Trophoblast cell (in vitro differentiated cells and primary cell): ENCODE measurements around the gene EXOC8.

ENCODE experiments used
- DNase-seq, 2 donors: peaks; one replicate each; pipeline ENCODE4 v3.0.0-alpha.2; 2016
- H2AFZ ChIP-seq: 2 replicates; pipeline ENCODE4 v1.6.1; 2013; ENCODE audit warnings: low read length, moderate library complexity, mild to moderate bottlenecking; ENCODE audit not compliant: insufficient read depth, poor library complexity
- H2AK5ac ChIP-seq: 2 replicates; pipeline ENCODE4 v1.6.1; 2013; ENCODE audit warnings: mild to moderate bottlenecking, low read length
- H2BK120ac ChIP-seq: 2 replicates; pipeline ENCODE4 v1.6.1; 2013; ENCODE audit warnings: low read length, mild to moderate bottlenecking, moderate library complexity; ENCODE audit not compliant: insufficient read depth, poor library complexity
- H2BK12ac ChIP-seq: 2 replicates; pipeline ENCODE4 v1.6.1; 2013; ENCODE audit warnings: mild to moderate bottlenecking, low read length, moderate library complexity
- H2BK5ac ChIP-seq: 2 replicates; pipeline ENCODE4 v1.6.1; 2013; ENCODE audit warnings: low read length, low read depth, moderate library complexity, mild to moderate bottlenecking; ENCODE audit not compliant: poor library complexity
- H3K14ac ChIP-seq: 2 replicates; pipeline ENCODE4 v1.6.1; 2013; ENCODE audit warnings: mild to moderate bottlenecking, low read length
- H3K18ac ChIP-seq: 2 replicates; pipeline ENCODE4 v1.6.1; 2013; ENCODE audit warnings: mild to moderate bottlenecking, low read length
- H3K23ac ChIP-seq: 2 replicates; pipeline ENCODE4 v1.6.1; 2013; ENCODE audit warnings: low read length
- H3K27ac ChIP-seq: 2 replicates; pipeline ENCODE4 v1.5.1; 2013; ENCODE audit warnings: low read depth, mild to moderate bottlenecking, inconsistent platforms, low read length, moderate library complexity
- H3K27me3 ChIP-seq: 2 replicates; pipeline ENCODE4 v1.6.1; 2013; ENCODE audit warnings: inconsistent platforms, mild to moderate bottlenecking, low read length, moderate library complexity; ENCODE audit not compliant: insufficient read depth
- H3K36me3 ChIP-seq, 2 experiments: 1 replicate in 1 of 2; 2 replicates in 1 of 2; pipeline ENCODE4 v1.6.1; 2013; ENCODE audit warnings: low read length in 2 of 2, mild to moderate bottlenecking in 2 of 2, moderate library complexity in 1 of 2; ENCODE audit not compliant: insufficient read depth in 2 of 2, control insufficient read depth in 1 of 2
- H3K4ac ChIP-seq: 2 replicates; pipeline ENCODE4 v1.6.1; 2013; ENCODE audit warnings: low read depth, mild to moderate bottlenecking, low read length, moderate library complexity
- H3K4me1 ChIP-seq, 2 experiments: 1 replicate in 1 of 2; 2 replicates in 1 of 2; pipeline ENCODE4 v1.6.1; 2013; ENCODE audit warnings: low read length in 2 of 2, mild to moderate bottlenecking in 2 of 2, moderate library complexity in 1 of 2; ENCODE audit not compliant: insufficient read depth in 2 of 2, control insufficient read depth in 1 of 2
- H3K4me2 ChIP-seq: 2 replicates; pipeline ENCODE4 v1.6.1; 2013; ENCODE audit warnings: inconsistent platforms, mild to moderate bottlenecking, low read length, moderate library complexity
- H3K4me3 ChIP-seq: 2 replicates; pipeline ENCODE4 v1.5.1; 2013; ENCODE audit warnings: mild to moderate bottlenecking, low read depth, low read length, inconsistent platforms
- H3K79me1 ChIP-seq: one replicate; pipeline ENCODE4 v1.6.1; 2013; ENCODE audit warnings: low read length
- H3K79me2 ChIP-seq: 2 replicates; pipeline ENCODE4 v1.6.1; 2013; ENCODE audit warnings: low read length, mild to moderate bottlenecking; ENCODE audit not compliant: control insufficient read depth, insufficient read depth, poor library complexity
- H3K9ac ChIP-seq: 2 replicates; pipeline ENCODE4 v1.6.1; 2013; ENCODE audit warnings: mild to moderate bottlenecking, low read length
- H3K9me3 ChIP-seq: 2 replicates; pipeline ENCODE4 v1.6.1; 2013; ENCODE audit warnings: low read depth, mild to moderate bottlenecking, control low read depth, inconsistent platforms, low read length; ENCODE audit not compliant: insufficient read depth
- H4K12ac ChIP-seq: 2 replicates; pipeline ENCODE4 v1.6.1; 2013; ENCODE audit warnings: low read depth, mild to moderate bottlenecking, low read length, moderate library complexity
- H4K8ac ChIP-seq: 2 replicates; pipeline ENCODE4 v1.6.1; 2013; ENCODE audit warnings: low read depth, mild to moderate bottlenecking, low read length, moderate library complexity
- H4K91ac ChIP-seq: one replicate; pipeline ENCODE4 v1.6.1; 2013; ENCODE audit warnings: low read depth, mild to moderate bottlenecking, low read length, moderate library complexity
- WGBS: extraction: QIAGEN DNeasy Blood & Tissue Kit; methylation state at CpG from one replicate; pipeline ENCODE4 v1.1.7; 2013; ENCODE audit warnings: missing lambda C conversion rate; ENCODE audit not compliant: insufficient read length, insufficient coverage; ENCODE audit errors: extremely low coverage; 5-methylcytosine and 5-hydroxymethylcytosine counted together

Gene EXOC8

GRCh38 chr1:231347961-231348360, 10.3 kb upstream of the EXOC8 start:
- H2BK5ac ChIP-seq = no peak overlapping the region
- H3K4ac ChIP-seq = no peak overlapping the region
- H4K12ac ChIP-seq = no peak overlapping the region
- DNase-seq = no peak
- H3K18ac ChIP-seq = no peak overlapping the region
- H3K27me3 ChIP-seq = no peaks in the 10 kb centered on the region
- no peak overlapping the region for H2AK5ac ChIP-seq
- H3K79me1 ChIP-seq = no peaks in the 10 kb centered on the region
- no peaks in the 10 kb centered on the region for H3K9me3 ChIP-seq
- H4K91ac ChIP-seq = no peak overlapping the region
- no peak overlapping the region for H2BK120ac ChIP-seq
- no peak overlapping the region for H3K14ac ChIP-seq
- H3K4me2 ChIP-seq = no peak overlapping the region
- no peak overlapping the region for H4K8ac ChIP-seq
- no peak overlapping the region for H3K4me3 ChIP-seq
- H3K23ac ChIP-seq = no peak overlapping the region
- peak overlapping the region; percentile 35 for H3K27ac ChIP-seq
- H2BK12ac ChIP-seq = no peak overlapping the region
- no CpG with 5 or more reads among the region's 4 CpGs for WGBS
- H2AFZ ChIP-seq = no peak overlapping the region
- peaks cover 9 to 15% of the 10 kb centered on the region in 2 experiments for H3K36me3 ChIP-seq
- peaks cover 0 to 1% of the 10 kb centered on the region in 2 experiments for H3K4me1 ChIP-seq
- H3K79me2 ChIP-seq = no peaks in the 10 kb centered on the region
- no peak overlapping the region for H3K9ac ChIP-seq

- Histone ChIP-seq H3K9ac (peak overlapping the region; percentile 74), H3K4me2 (no peak overlapping the region), H3K4me3 (no peak overlapping the region), H3K27me3 (no peaks in the 10 kb centered on the region), H2BK12ac (no peak overlapping the region), H2BK120ac (no peak overlapping the region), H3K9me3 (peaks cover 1% of the 10 kb centered on the region), H3K18ac (no peak overlapping the region), H4K12ac (no peak overlapping the region), H3K14ac (no peak overlapping the region), H2AFZ (no peak overlapping the region), H3K36me3 (peaks cover 7 to 12% of the 10 kb centered on the region in 2 experiments), H3K79me1 (peaks cover 10% of the 10 kb centered on the region), H4K8ac (no peak overlapping the region), H3K27ac (no peak overlapping the region), H3K4ac (peak overlapping the region; percentile 15), H3K23ac (no peak overlapping the region), H3K79me2 (peaks cover 24% of the 10 kb centered on the region), H2BK5ac (no peak overlapping the region), H3K4me1 (peaks cover 17 to 20% of the 10 kb centered on the region in 2 experiments), H4K91ac (no peak overlapping the region), H2AK5ac (no peak overlapping the region)
- WGBS = no CpG with 5 or more reads among the region's 6 CpGs
- no peak for DNase-seq
Measured at GRCh38 chr1:231340328-231341013, 2.8 kb upstream of the EXOC8 start.

- peak within 1 kb of the TSS; percentile 92 for H3K27ac ChIP-seq
- H3K4ac ChIP-seq = peak within 1 kb of the TSS; percentile 83
- peaks cover 26% of the 10 kb centered on the region for H3K79me2 ChIP-seq
- no peaks in the 10 kb centered on the region for H3K27me3 ChIP-seq
- H3K23ac ChIP-seq = no peak within 1 kb of the TSS
- peak within 1 kb of the TSS; percentile 52 for H2BK120ac ChIP-seq
- H4K12ac ChIP-seq = peak within 1 kb of the TSS; percentile 73
- H4K8ac ChIP-seq = peak within 1 kb of the TSS; percentile 89
- peak within 1 kb of the TSS; percentile 74 for H3K18ac ChIP-seq
- peak within 1 kb of the TSS; percentile 69 for H4K91ac ChIP-seq
- DNase-seq = peak in 1 of 2 donors; percentile 7
- peak within 1 kb of the TSS; percentile 32 for H2AK5ac ChIP-seq
- H3K9me3 ChIP-seq = peaks cover 1% of the 10 kb centered on the region
- peaks cover 10% of the 10 kb centered on the region for H3K79me1 ChIP-seq
- peak within 1 kb of the TSS; percentile 98 for H3K4me3 ChIP-seq
- H2BK5ac ChIP-seq = peak within 1 kb of the TSS; percentile 77
- peaks cover 19 to 22% of the 10 kb centered on the region in 2 experiments for H3K4me1 ChIP-seq
- peak within 1 kb of the TSS; percentile 93 for H3K4me2 ChIP-seq
- peak within 1 kb of the TSS; percentile 76 for H3K14ac ChIP-seq
- H2AFZ ChIP-seq = peak within 1 kb of the TSS; percentile 95
- WGBS = no CpG with 5 or more reads among the region's 43 CpGs
- H3K36me3 ChIP-seq = peaks cover 5 to 7% of the 10 kb centered on the region in 2 experiments
- H3K9ac ChIP-seq = peak within 1 kb of the TSS; percentile 97
- H2BK12ac ChIP-seq = no peak within 1 kb of the TSS
Measured at GRCh38 chr1:231338270-231339128, 847 bp upstream of the EXOC8 start, which contains the start of gene SPRTN. Gene SPRTN, plus strand, starts transcription at chr1:231338293. Its CDS starts 91 bp downstream, at chr1:231338384.

- no peak for DNase-seq
- peaks cover 10% of the 10 kb centered on the region for H3K79me1 ChIP-seq
- peak overlapping the region; percentile 76 for H3K14ac ChIP-seq
- H3K4me1 ChIP-seq = peaks cover 19 to 22% of the 10 kb centered on the region in 2 experiments
- no peak overlapping the region for H2BK5ac ChIP-seq
- no peaks in the 10 kb centered on the region for H3K27me3 ChIP-seq
- H4K8ac ChIP-seq = peak overlapping the region; percentile 83
- H2AK5ac ChIP-seq = peak overlapping the region; percentile 32
- no peak overlapping the region for H3K27ac ChIP-seq
- H3K9ac ChIP-seq = peak overlapping the region; percentile 93
- peak overlapping the region; percentile 56 for H4K91ac ChIP-seq
- H3K9me3 ChIP-seq = peaks cover 1% of the 10 kb centered on the region
- H3K79me2 ChIP-seq = peaks cover 26% of the 10 kb centered on the region
- peak overlapping the region; percentile 83 for H3K4ac ChIP-seq
- no CpG with 5 or more reads among the region's 32 CpGs for WGBS
- H3K4me2 ChIP-seq = peak overlapping the region; percentile 93
- H4K12ac ChIP-seq = no peak overlapping the region
- H3K36me3 ChIP-seq = peaks cover 0 to 4% of the 10 kb centered on the region in 2 experiments
- H3K4me3 ChIP-seq = peak overlapping the region; percentile 91
- no peak overlapping the region for H2BK12ac ChIP-seq
- peak overlapping the region; percentile 19 for H2AFZ ChIP-seq
- H2BK120ac ChIP-seq = no peak overlapping the region
- no peak overlapping the region for H3K18ac ChIP-seq
- H3K23ac ChIP-seq = no peak overlapping the region
Measured at GRCh38 chr1:231337043-231337471, 595 bp downstream of the EXOC8 start.
